T-helper 2 cell treated with Interferon-gamma antibody and Interleukin-4, amounts not matched to agents 5 μg/mL and 100 μg/mL, for 36 hours (primary cell): ENCODE results near the gene RGS7.
"Not testable (repeated sequence)": the region's sequence is repeated elsewhere in the genome, so short reads cannot be mapped to it uniquely, and the experiment has no call there.

Experiments
- DNase-seq: peaks from one replicate; pipeline ENCODE4 v3.0.0; 2021; ENCODE audit warnings: low spot score
- H3K27ac Mint-ChIP-seq: one replicate; pipeline ENCODE4 v1.8.0; 2021; ENCODE audit warnings: mild to moderate bottlenecking, mixed read lengths
- H3K27me3 Mint-ChIP-seq: one replicate; pipeline ENCODE4 v1.8.0; 2021; ENCODE audit warnings: low read depth, mixed read lengths
- H3K36me3 Mint-ChIP-seq: one replicate; pipeline ENCODE4 v1.8.0; 2021; ENCODE audit warnings: low read depth, mixed read lengths
- H3K4me1 Mint-ChIP-seq: one replicate; pipeline ENCODE4 v1.8.0; 2021; ENCODE audit warnings: low read depth, mixed read lengths
- H3K4me3 Mint-ChIP-seq: one replicate; pipeline ENCODE4 v1.8.0; 2022; ENCODE audit warnings: mild to moderate bottlenecking, moderate library complexity, mixed read lengths
- H3K9me3 Mint-ChIP-seq: one replicate; pipeline ENCODE4 v1.8.0; 2021; ENCODE audit warnings: mixed read lengths

Gene RGS7

GRCh38 chr1:241113557-241113956 is 243.4 kb downstream of the RGS7 start:
- no peak overlapping the region for H3K4me3 Mint-ChIP-seq
- H3K4me1 Mint-ChIP-seq = no peaks in the 10 kb centered on the region
- DNase-seq = no peak

GRCh38 chr1:241109039-241109438 is 248.0 kb downstream of the RGS7 start:
- H3K27me3 Mint-ChIP-seq = no peaks in the 10 kb centered on the region
- H3K36me3 Mint-ChIP-seq = no peaks in the 10 kb centered on the region
- H3K4me1 Mint-ChIP-seq = no peaks in the 10 kb centered on the region
- H3K9me3 Mint-ChIP-seq = peaks cover 7% of the 10 kb centered on the region
- no peak for DNase-seq
- no peak overlapping the region for H3K4me3 Mint-ChIP-seq
- no peak overlapping the region for H3K27ac Mint-ChIP-seq

More at GRCh38 chr1:241113557-241113956, 243.4 kb downstream of the RGS7 start:
- peaks cover 12% of the 10 kb centered on the region for H3K9me3 Mint-ChIP-seq
- no peaks in the 10 kb centered on the region for H3K36me3 Mint-ChIP-seq
- H3K27ac Mint-ChIP-seq = no peak overlapping the region
- H3K27me3 Mint-ChIP-seq = no peaks in the 10 kb centered on the region

DNA sequence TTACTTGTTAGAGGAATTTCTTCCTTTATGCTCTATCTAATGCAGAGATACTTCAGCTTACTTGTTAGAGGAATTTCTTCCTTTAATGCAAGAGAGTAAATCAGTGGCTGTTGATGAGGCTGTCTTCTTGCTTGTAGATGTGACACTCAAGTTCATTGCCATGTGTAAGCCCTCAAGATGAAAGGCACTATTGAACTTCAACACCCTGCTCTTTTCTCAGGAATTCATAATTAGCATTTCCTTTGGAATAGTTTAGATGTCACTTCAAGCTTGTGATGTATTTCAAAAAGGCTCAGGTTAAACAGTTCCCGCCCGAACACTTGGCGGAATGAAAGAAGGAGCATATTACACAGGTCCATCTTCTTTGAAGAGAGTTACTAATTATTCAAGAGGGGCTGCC is 251.9 kb downstream of the RGS7 start:
- Mint-ChIP-seq H3K9me3 (peaks cover 3% of the 10 kb centered on the region), H3K4me1 (no peaks in the 10 kb centered on the region), H3K27ac (no peak overlapping the region), H3K36me3 (no peaks in the 10 kb centered on the region), H3K27me3 (no peaks in the 10 kb centered on the region), H3K4me3 (no peak overlapping the region)
- no peak for DNase-seq

DNA sequence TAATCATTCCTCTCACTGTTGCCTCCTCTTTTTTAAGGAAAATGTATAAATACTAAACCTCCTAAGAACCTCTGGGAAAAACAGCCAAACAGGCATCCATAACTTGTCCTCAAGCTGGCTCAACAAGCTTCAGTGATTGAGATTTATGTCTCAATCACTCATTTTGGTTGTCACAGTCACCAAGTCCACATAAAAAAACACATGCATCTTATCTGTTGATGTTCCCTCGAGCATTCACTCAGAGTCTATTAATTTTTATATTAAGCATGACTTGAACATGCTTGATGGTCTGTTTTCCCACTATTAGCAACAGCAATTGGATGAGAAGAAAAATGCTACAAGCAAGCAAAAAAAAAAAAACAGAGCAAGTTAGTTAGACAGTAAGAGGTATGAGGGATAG is 254.3 kb downstream of the RGS7 start:
- no peak for DNase-seq
- H3K36me3 Mint-ChIP-seq = no peaks in the 10 kb centered on the region
- no peaks in the 10 kb centered on the region for H3K4me1 Mint-ChIP-seq
- no peaks in the 10 kb centered on the region for H3K9me3 Mint-ChIP-seq
- no peak overlapping the region for H3K4me3 Mint-ChIP-seq
- no peaks in the 10 kb centered on the region for H3K27me3 Mint-ChIP-seq
- no peak overlapping the region for H3K27ac Mint-ChIP-seq

- Mint-ChIP-seq H3K4me3 (no peak overlapping the region), H3K36me3 (no peaks in the 10 kb centered on the region), H3K27ac (no peak overlapping the region), H3K9me3 (no peaks in the 10 kb centered on the region), H3K27me3 (no peaks in the 10 kb centered on the region), H3K4me1 (no peaks in the 10 kb centered on the region)
- DNase-seq = no peak
Measured at GRCh38 chr1:241101622-241102021, 255.4 kb downstream of the RGS7 start.

- no peaks in the 10 kb centered on the region for H3K27me3 Mint-ChIP-seq
- no peaks in the 10 kb centered on the region for H3K36me3 Mint-ChIP-seq
- no peaks in the 10 kb centered on the region for H3K4me1 Mint-ChIP-seq
- H3K9me3 Mint-ChIP-seq = no peaks in the 10 kb centered on the region
- no peak for DNase-seq
- H3K27ac Mint-ChIP-seq = no peak overlapping the region
- no peak overlapping the region for H3K4me3 Mint-ChIP-seq
Measured at GRCh38 chr1:241097479-241097878, 259.5 kb downstream of the RGS7 start.

DNA sequence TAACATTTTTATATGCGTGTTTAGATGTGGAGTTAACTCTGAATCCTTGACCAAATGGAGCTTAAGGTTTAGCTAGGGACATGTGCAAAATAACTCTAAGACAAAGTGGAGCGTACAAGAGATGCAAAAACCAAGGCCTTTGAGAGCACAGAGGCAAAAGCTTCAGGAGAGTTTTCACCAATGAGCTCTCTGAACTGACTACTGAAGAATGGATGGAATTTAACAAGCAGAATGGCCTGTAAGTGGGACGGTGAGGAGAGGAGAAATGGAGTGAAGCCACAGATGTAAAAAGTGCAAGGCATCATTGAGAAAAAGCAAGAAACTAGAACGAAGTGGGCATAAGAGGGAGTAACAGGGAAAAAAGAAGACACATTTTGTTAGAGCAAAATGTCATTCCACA is 260.0 kb downstream of the RGS7 start:
- H3K4me1 Mint-ChIP-seq = no peaks in the 10 kb centered on the region
- H3K27ac Mint-ChIP-seq = no peak overlapping the region
- no peaks in the 10 kb centered on the region for H3K9me3 Mint-ChIP-seq
- no peaks in the 10 kb centered on the region for H3K27me3 Mint-ChIP-seq
- no peaks in the 10 kb centered on the region for H3K36me3 Mint-ChIP-seq
- no peak overlapping the region for H3K4me3 Mint-ChIP-seq
- DNase-seq = no peak

GRCh38 chr1:241095847-241096246 is 261.2 kb downstream of the RGS7 start:
- Mint-ChIP-seq H3K9me3 (no peaks in the 10 kb centered on the region), H3K4me3 (no peak overlapping the region), H3K36me3 (no peaks in the 10 kb centered on the region), H3K27ac (no peak overlapping the region), H3K27me3 (no peaks in the 10 kb centered on the region), H3K4me1 (no peaks in the 10 kb centered on the region)
- DNase-seq = no peak

DNA sequence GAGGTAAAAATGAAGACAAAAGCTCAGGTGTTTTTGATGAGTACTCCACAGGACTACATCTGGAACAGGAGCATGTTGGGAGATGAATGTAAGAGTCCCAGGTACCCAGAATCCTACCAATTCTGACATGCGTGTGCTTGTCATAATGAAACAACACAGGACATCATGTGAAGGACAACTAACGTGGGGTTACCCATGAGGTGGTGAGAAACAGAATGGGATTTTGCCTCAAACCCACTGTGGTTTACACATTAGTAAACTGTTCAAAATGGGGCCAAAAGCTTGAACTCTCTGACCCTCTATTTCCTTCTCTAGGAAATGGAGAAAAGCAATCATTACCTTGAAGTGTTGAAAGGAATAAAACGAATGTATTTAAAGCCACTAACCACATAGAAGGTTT is 266.2 kb downstream of the RGS7 start:
- H3K27me3 Mint-ChIP-seq = no peaks in the 10 kb centered on the region
- no peaks in the 10 kb centered on the region for H3K36me3 Mint-ChIP-seq
- no peak overlapping the region for H3K4me3 Mint-ChIP-seq

GRCh38 chr1:241089066-241089465 is 267.9 kb downstream of the RGS7 start:
- H3K9me3 Mint-ChIP-seq, H3K36me3 Mint-ChIP-seq: not testable (repeated sequence)

More for the DNA sequence above, 266.2 kb downstream of the RGS7 start:
- no peaks in the 10 kb centered on the region for H3K4me1 Mint-ChIP-seq
- peaks cover 3% of the 10 kb centered on the region for H3K9me3 Mint-ChIP-seq
- no peak overlapping the region for H3K27ac Mint-ChIP-seq
- DNase-seq = no peak

DNA sequence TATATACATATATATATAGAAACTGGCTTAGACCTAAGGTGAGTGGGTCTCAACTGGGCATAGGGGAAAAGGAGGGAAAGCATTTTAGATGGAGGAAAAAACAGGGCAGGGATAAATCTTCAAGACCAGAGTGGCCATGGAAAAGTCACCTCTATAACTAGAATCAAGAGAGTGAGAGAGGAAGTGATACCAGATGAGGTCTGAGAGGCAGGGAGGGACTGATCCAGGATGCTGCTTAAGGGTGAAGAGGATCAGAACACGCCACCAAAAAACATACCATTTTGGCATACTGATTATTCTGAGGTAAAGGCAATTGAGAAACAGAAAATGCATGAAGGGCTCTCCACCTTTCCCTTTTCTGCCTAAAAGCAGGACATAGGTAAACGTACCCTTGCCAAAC is 268.9 kb downstream of the RGS7 start:
- not testable (repeated sequence) for H3K4me3 Mint-ChIP-seq, H3K27ac Mint-ChIP-seq, H3K27me3 Mint-ChIP-seq, H3K4me1 Mint-ChIP-seq, H3K36me3 Mint-ChIP-seq, H3K9me3 Mint-ChIP-seq, DNase-seq

More at GRCh38 chr1:241089066-241089465, 267.9 kb downstream of the RGS7 start:
- not testable (repeated sequence) for H3K4me3 Mint-ChIP-seq, H3K27me3 Mint-ChIP-seq, H3K4me1 Mint-ChIP-seq, H3K27ac Mint-ChIP-seq, DNase-seq

- no peak for DNase-seq
- Mint-ChIP-seq H3K27ac (no peak overlapping the region), H3K4me3 (no peak overlapping the region), H3K27me3 (no peaks in the 10 kb centered on the region), H3K36me3 (no peaks in the 10 kb centered on the region), H3K9me3 (peaks cover 6% of the 10 kb centered on the region), H3K4me1 (no peaks in the 10 kb centered on the region)
Measured at GRCh38 chr1:241086686-241087085, 270.3 kb downstream of the RGS7 start.

DNA sequence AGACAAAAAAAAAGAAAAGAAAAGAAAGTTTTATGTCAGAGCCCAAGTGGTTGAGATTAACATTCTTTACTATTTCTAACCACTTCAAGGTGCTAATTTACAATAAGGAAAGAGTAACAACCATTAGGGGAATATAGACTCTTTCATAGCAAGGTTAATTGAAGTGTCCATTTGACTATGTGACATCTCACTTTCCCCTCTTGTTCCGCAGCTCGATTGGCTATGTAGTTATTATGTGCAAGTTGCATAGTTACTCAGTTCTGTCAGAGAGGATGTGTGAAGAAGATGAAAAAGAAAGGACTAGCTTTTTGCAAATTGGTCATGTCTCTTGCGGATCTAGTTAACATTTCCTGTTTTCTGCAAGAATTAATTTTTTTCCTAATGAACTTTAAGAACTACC is 273.7 kb downstream of the RGS7 start:
- Mint-ChIP-seq H3K9me3 (peaks cover 3% of the 10 kb centered on the region), H3K4me3 (no peak overlapping the region), H3K4me1 (no peaks in the 10 kb centered on the region), H3K36me3 (no peaks in the 10 kb centered on the region), H3K27me3 (no peaks in the 10 kb centered on the region), H3K27ac (no peak overlapping the region)
- DNase-seq = no peak

GRCh38 chr1:241081473-241081872 is 275.5 kb downstream of the RGS7 start:
- no peaks in the 10 kb centered on the region for H3K27me3 Mint-ChIP-seq
- DNase-seq = no peak
- no peaks in the 10 kb centered on the region for H3K4me1 Mint-ChIP-seq
- H3K27ac Mint-ChIP-seq = no peak overlapping the region
- peaks cover 3% of the 10 kb centered on the region for H3K9me3 Mint-ChIP-seq
- H3K36me3 Mint-ChIP-seq = no peaks in the 10 kb centered on the region
- H3K4me3 Mint-ChIP-seq = no peak overlapping the region

DNA sequence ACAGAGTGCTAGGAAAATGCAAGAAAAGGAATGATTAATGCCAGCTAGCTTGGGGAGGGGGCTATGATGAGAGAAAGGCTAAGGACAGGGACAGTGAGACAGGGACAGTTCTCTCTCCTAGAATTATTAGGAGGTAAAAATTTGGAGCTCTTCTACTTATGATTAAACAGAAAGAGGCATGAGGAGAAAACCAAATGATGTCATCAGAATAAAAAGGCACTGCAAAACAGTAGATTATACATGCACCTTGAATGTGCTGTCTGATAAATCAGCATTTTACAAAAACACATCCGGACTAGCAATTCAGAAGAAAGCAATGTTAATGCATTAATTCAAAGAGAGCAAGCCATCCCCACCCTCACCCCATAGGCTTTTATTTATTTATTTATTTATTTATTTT is 277.5 kb downstream of the RGS7 start:
- no peak for DNase-seq
- no peak overlapping the region for H3K4me3 Mint-ChIP-seq
- no peaks in the 10 kb centered on the region for H3K27me3 Mint-ChIP-seq
- H3K36me3 Mint-ChIP-seq = no peaks in the 10 kb centered on the region
- peaks cover 3% of the 10 kb centered on the region for H3K9me3 Mint-ChIP-seq
- no peak overlapping the region for H3K27ac Mint-ChIP-seq
- no peaks in the 10 kb centered on the region for H3K4me1 Mint-ChIP-seq
